ENCODE measurements around the gene DDX18. TPM values are rescaled to one million over a fixed set of nuclear protein-coding genes. Genes with fewer than 3 reads are reported as not detected.

DDX18 gene
- total RNA-seq, 2 experiments from 2014 or later, result 106 to 119 TPM

- H3K27me3 Mint-ChIP-seq (ENCODE audit: low read depth), result no peaks in the 10 kb centered on the region
- H3K27ac Mint-ChIP-seq, result no peak overlapping the region
- CTCF ChIA-PET, result interaction anchor here (0.9 to 4.8 kb wide), 3 partner anchors 21 to 167 kb away, joined by 3 to 30 read pairs (median 6); partner anchors contain the start of gene DDX18
- peak overlapping the region; percentile 67 for H3K4me3 Mint-ChIP-seq
- intact Hi-C loops (cut with micrococcal nuclease), result loop anchor here (1.0 to 2.0 kb wide), 2 partner anchors 21 to 167 kb away; partner anchors contain the start of gene DDX18
- H3K4me1 Mint-ChIP-seq (ENCODE audit: low read depth), result peaks cover 12% of the 10 kb centered on the region
- DNase-seq, result peak; percentile 73
- H3K36me3 Mint-ChIP-seq (ENCODE audit: low read depth), result peaks cover 27% of the 10 kb centered on the region
- H3K9me3 Mint-ChIP-seq, result no peaks in the 10 kb centered on the region
These were observed 21.7 kb downstream of the DDX18 start for GRCh38 chr2:117835990-117836760.

- DNase-seq, result no peak
- Mint-ChIP-seq H3K4me3 (no peak overlapping the region), H3K27ac (no peak overlapping the region), H3K9me3 (no peaks in the 10 kb centered on the region), H3K36me3 (ENCODE audit: low read depth) (no peaks in the 10 kb centered on the region), H3K4me1 (ENCODE audit: low read depth) (no peaks in the 10 kb centered on the region), H3K27me3 (ENCODE audit: low read depth) (peaks cover 17% of the 10 kb centered on the region)
- CTCF ChIA-PET, result interaction anchor here (1.5 kb wide), 1 partner anchor 158 kb away, joined by 3 read pairs; no protein-coding TSS in a partner anchor
- intact Hi-C loops (cut with micrococcal nuclease), result no loop called here
These were observed 30.8 kb downstream of the DDX18 start for GRCh38 chr2:117845304-117845703.

GRCh38 chr2:117850015-117850414 lies 35.5 kb downstream of the DDX18 start:
- Mint-ChIP-seq H3K36me3 (ENCODE audit: low read depth) (no peaks in the 10 kb centered on the region), H3K4me1 (ENCODE audit: low read depth) (no peaks in the 10 kb centered on the region), H3K4me3 (no peak overlapping the region), H3K27ac (no peak overlapping the region), H3K9me3 (no peaks in the 10 kb centered on the region), H3K27me3 (ENCODE audit: low read depth) (peaks cover 51% of the 10 kb centered on the region)
- CTCF ChIA-PET, result no interaction called here
- DNase-seq, result no peak
- intact Hi-C loops (cut with micrococcal nuclease), result no loop called here

GRCh38 chr2:117850461-117850860 lies 36.0 kb downstream of the DDX18 start:
- no peak overlapping the region for H3K4me3 Mint-ChIP-seq
- CTCF ChIA-PET, result no interaction called here
- no peaks in the 10 kb centered on the region for H3K4me1 Mint-ChIP-seq (ENCODE audit: low read depth)
- H3K27ac Mint-ChIP-seq, result no peak overlapping the region
- no peaks in the 10 kb centered on the region for H3K9me3 Mint-ChIP-seq
- H3K36me3 Mint-ChIP-seq (ENCODE audit: low read depth), result no peaks in the 10 kb centered on the region
- peaks cover 51% of the 10 kb centered on the region for H3K27me3 Mint-ChIP-seq (ENCODE audit: low read depth)
- intact Hi-C loops (cut with micrococcal nuclease), result no loop called here
- DNase-seq, result no peak

GRCh38 chr2:117851969-117852368 lies 37.5 kb downstream of the DDX18 start:
- DNase-seq, result no peak
- Mint-ChIP-seq H3K27me3 (ENCODE audit: low read depth) (peaks cover 56% of the 10 kb centered on the region), H3K4me3 (no peak overlapping the region), H3K27ac (no peak overlapping the region), H3K9me3 (no peaks in the 10 kb centered on the region), H3K36me3 (ENCODE audit: low read depth) (no peaks in the 10 kb centered on the region), H3K4me1 (ENCODE audit: low read depth) (no peaks in the 10 kb centered on the region)
- CTCF ChIA-PET, result no interaction called here
- intact Hi-C loops (cut with micrococcal nuclease), result no loop called here

- H3K9me3 Mint-ChIP-seq, result no peaks in the 10 kb centered on the region
- no peak for DNase-seq
- CTCF ChIA-PET, result interaction anchor here (0.6 to 1.1 kb wide), 5 partner anchors 20 to 634 kb away, joined by 3 to 4 read pairs (median 3); partner anchors contain the start of gene DDX18
- intact Hi-C loops (cut with micrococcal nuclease), result no loop called here
- no peak overlapping the region for H3K27ac Mint-ChIP-seq
- H3K4me1 Mint-ChIP-seq (ENCODE audit: low read depth), result no peaks in the 10 kb centered on the region
- H3K27me3 Mint-ChIP-seq (ENCODE audit: low read depth), result peaks cover 56% of the 10 kb centered on the region
- H3K36me3 Mint-ChIP-seq (ENCODE audit: low read depth), result no peaks in the 10 kb centered on the region
- no peak overlapping the region for H3K4me3 Mint-ChIP-seq
These were observed 38.8 kb downstream of the DDX18 start for GRCh38 chr2:117853316-117853715.

- Mint-ChIP-seq H3K4me1 (ENCODE audit: low read depth) (no peaks in the 10 kb centered on the region), H3K36me3 (ENCODE audit: low read depth) (no peaks in the 10 kb centered on the region), H3K4me3 (no peak overlapping the region), H3K9me3 (no peaks in the 10 kb centered on the region), H3K27ac (no peak overlapping the region), H3K27me3 (ENCODE audit: low read depth) (peaks cover 55% of the 10 kb centered on the region)
- CTCF ChIA-PET, result interaction anchor here (0.6 to 1.1 kb wide), 4 partner anchors 21 to 634 kb away, joined by 3 to 4 read pairs (median 3); no protein-coding TSS in a partner anchor
- no peak for DNase-seq
- intact Hi-C loops (cut with micrococcal nuclease), result no loop called here
These were observed 39.4 kb downstream of the DDX18 start for GRCh38 chr2:117853873-117854272.

- DNase-seq, result no peak
- H3K27ac Mint-ChIP-seq, result no peak overlapping the region
- no peaks in the 10 kb centered on the region for H3K4me1 Mint-ChIP-seq (ENCODE audit: low read depth)
- peaks cover 55% of the 10 kb centered on the region for H3K27me3 Mint-ChIP-seq (ENCODE audit: low read depth)
- CTCF ChIA-PET, result no interaction called here
- intact Hi-C loops (cut with micrococcal nuclease), result no loop called here
- no peaks in the 10 kb centered on the region for H3K9me3 Mint-ChIP-seq
- H3K4me3 Mint-ChIP-seq, result no peak overlapping the region
- H3K36me3 Mint-ChIP-seq (ENCODE audit: low read depth), result no peaks in the 10 kb centered on the region
These were observed 40.1 kb downstream of the DDX18 start for GRCh38 chr2:117854610-117855009.

- Mint-ChIP-seq H3K4me1 (ENCODE audit: low read depth) (peaks cover 2% of the 10 kb centered on the region), H3K36me3 (ENCODE audit: low read depth) (no peaks in the 10 kb centered on the region), H3K4me3 (no peak overlapping the region), H3K9me3 (peaks cover 1% of the 10 kb centered on the region), H3K27me3 (ENCODE audit: low read depth) (peaks cover 56% of the 10 kb centered on the region), H3K27ac (no peak overlapping the region)
- CTCF ChIA-PET, result no interaction called here
- DNase-seq, result no peak
- intact Hi-C loops (cut with micrococcal nuclease), result no loop called here
These were observed 41.4 kb downstream of the DDX18 start for GRCh38 chr2:117855886-117856285.

- Mint-ChIP-seq H3K4me3 (no peak overlapping the region), H3K4me1 (ENCODE audit: low read depth) (peaks cover 2% of the 10 kb centered on the region), H3K9me3 (peaks cover 1% of the 10 kb centered on the region), H3K27ac (no peak overlapping the region), H3K27me3 (ENCODE audit: low read depth) (peaks cover 55% of the 10 kb centered on the region), H3K36me3 (ENCODE audit: low read depth) (no peaks in the 10 kb centered on the region)
- CTCF ChIA-PET, result interaction anchor here (2.1 kb wide), 1 partner anchor 42 kb away, joined by 6 read pairs; the partner anchor contains the start of gene DDX18
- intact Hi-C loops (cut with micrococcal nuclease), result no loop called here
- DNase-seq, result no peak
These were observed 42.1 kb downstream of the DDX18 start for GRCh38 chr2:117856415-117857210.

- CTCF ChIA-PET, result interaction anchor here (2.1 kb wide), 1 partner anchor 44 kb away, joined by 6 read pairs; the partner anchor contains the start of gene DDX18
- Mint-ChIP-seq H3K27me3 (ENCODE audit: low read depth) (peaks cover 44% of the 10 kb centered on the region), H3K36me3 (ENCODE audit: low read depth) (no peaks in the 10 kb centered on the region), H3K9me3 (peaks cover 1% of the 10 kb centered on the region), H3K4me1 (ENCODE audit: low read depth) (peaks cover 2% of the 10 kb centered on the region), H3K4me3 (no peak overlapping the region), H3K27ac (no peak overlapping the region)
- intact Hi-C loops (cut with micrococcal nuclease), result no loop called here
- no peak for DNase-seq
These were observed 43.8 kb downstream of the DDX18 start for GRCh38 chr2:117858336-117858735.

- no peak overlapping the region for H3K4me3 Mint-ChIP-seq
- peaks cover 1% of the 10 kb centered on the region for H3K9me3 Mint-ChIP-seq
- intact Hi-C loops (cut with micrococcal nuclease), result no loop called here
- CTCF ChIA-PET, result no interaction called here
- no peaks in the 10 kb centered on the region for H3K36me3 Mint-ChIP-seq (ENCODE audit: low read depth)
- H3K4me1 Mint-ChIP-seq (ENCODE audit: low read depth), result peaks cover 2% of the 10 kb centered on the region
- H3K27ac Mint-ChIP-seq, result no peak overlapping the region
- no peak for DNase-seq
- H3K27me3 Mint-ChIP-seq (ENCODE audit: low read depth), result peaks cover 39% of the 10 kb centered on the region
These were observed 44.5 kb downstream of the DDX18 start for GRCh38 chr2:117858892-117859531.
